ENCODE results near the gene P4HTM. TPM values are rescaled to one million over a fixed set of nuclear protein-coding genes. Genes with fewer than 3 reads are reported as not detected.

Gene P4HTM
- total and polyA plus RNA-seq, 2 of the 4 experiments (the other 2 are of a cell fraction) = 10.4 to 26.1 TPM

- no TSS peak for BruUV-seq (replicated peaks)
- dilution Hi-C loops (cut with HindIII; ENCODE audit: low sequenced_read_pairs, unreplicated experiment) = no loop called here
- 90% methylated on average over 4 of the region's 10 CpGs; no CpG with 5 or more reads in 1 of the 2 experiments for WGBS, 2 experiments (ENCODE audit: extremely low coverage in 2 of 2, insufficient read length in 1 of 2)
- Histone ChIP-seq H4K8ac (ENCODE audit: low read depth in 2 of 2, low read length in 2 of 2) (no peak overlapping the region), H3K9me3 (ENCODE audit: control insufficient read depth, insufficient read depth, low read length) (no peaks in the 10 kb centered on the region), H3K4me1 (ENCODE audit: control insufficient read depth, insufficient read depth, low read length) (no peaks in the 10 kb centered on the region), H3K14ac (replicated peaks; ENCODE audit: low read depth, low read length) (no peak overlapping the region), H2AK5ac (ENCODE audit: low read depth, low read length) (no peak overlapping the region), H3K9ac (ENCODE audit: low read depth, low read length) (no peak overlapping the region), H4K20me1 (ENCODE audit: insufficient read depth, low read length) (no peaks in the 10 kb centered on the region), H3K27me3 (ENCODE audit: control insufficient read depth, insufficient read depth, low read length) (no peaks in the 10 kb centered on the region), H2BK15ac (ENCODE audit: low read depth, low read length) (no peak overlapping the region), H3K79me1 (ENCODE audit: low read depth in 1 of 2, low read length in 2 of 2) (peaks cover 7 to 16% of the 10 kb centered on the region in 2 experiments; a peak in 1 of 4 replicates), H2AFZ (replicated peaks; ENCODE audit: low read length, poor library complexity) (no peak overlapping the region), H4K5ac (ENCODE audit: low read depth, low read length) (no peak overlapping the region), H2BK5ac (ENCODE audit: low read depth, low read length, poor library complexity, severe bottlenecking) (no peak overlapping the region), H2BK120ac (ENCODE audit: low read depth, low read length) (no peak overlapping the region), H3K27ac (ENCODE audit: insufficient read depth, low read length) (no peak overlapping the region), H3K4me2 (ENCODE audit: low read depth, low read length) (no peak overlapping the region), H3K36me3 (ENCODE audit: control insufficient read depth, insufficient read depth, low read length) (peaks cover 68% of the 10 kb centered on the region), H3K4me3 (ENCODE audit: insufficient read depth, low read depth, low read length) (no peak overlapping the region), H4K91ac (ENCODE audit: insufficient read depth, low read depth, low read length) (no peak overlapping the region), H3K23ac (ENCODE audit: low read depth, low read length) (no peak overlapping the region), H3K56ac (ENCODE audit: extremely low read depth, insufficient read depth, low read length) (no peak overlapping the region), H3K18ac (ENCODE audit: low read depth, low read length) (no peak overlapping the region), H3K9me1 (ENCODE audit: insufficient read depth, low read length) (peaks cover 6% of the 10 kb centered on the region; the same call in 1 of the 2 replicates), H2AK9ac (replicated peaks; ENCODE audit: low read depth, low read length, poor library complexity) (no peak overlapping the region), H3K4ac (ENCODE audit: low read depth, low read length) (no peak overlapping the region), H2BK20ac (ENCODE audit: low read depth, low read length) (no peak overlapping the region)
- DNase-seq = no peak
- intact Hi-C loops (cut with micrococcal nuclease) = no loop called here
- no peak for ATAC-seq (ENCODE audit: low read depth)
- in situ Hi-C loops (cut with MboI; ENCODE audit: low sequenced_read_pairs) = no loop called here
- CTCF ChIA-PET = interaction anchor here (0.7 kb wide), 1 partner anchor 9 kb away, joined by 3 read pairs; no protein-coding TSS in a partner anchor
- POLR2A ChIA-PET (ENCODE audit: unreplicated experiment) = interaction anchor here (0.6 to 0.8 kb wide), 2 partner anchors 35 to 36 kb away, joined by 3 to 6 read pairs; no protein-coding TSS in a partner anchor
- TF ChIP-seq MAFK (IDR thresholded peaks at IDR 0.05; ENCODE audit: low read depth, low read length) = no peak
- TF ChIP-seq POLR2A (IDR thresholded peaks at IDR 0.05; ENCODE audit: low read depth, low read length) = no peak
- no peak for TF ChIP-seq ELK1 (IDR thresholded peaks at IDR 0.05; ENCODE audit: borderline replicate concordance, low read depth, low read length)
- TF ChIP-seq CTCF (conservative IDR thresholded peaks at IDR 0.05; ENCODE audit: low read depth, low read length) = no peak
- TF ChIP-seq SMC3 (IDR thresholded peaks at IDR 0.05; ENCODE audit: low read depth, low read length) = no peak
- TF ChIP-seq NFE2L2 (IDR thresholded peaks at IDR 0.05; ENCODE audit: low read depth, low read length) = no peak
- no peak for TF ChIP-seq CHD1 (IDR thresholded peaks at IDR 0.05; ENCODE audit: low read depth, low read length)
- TF ChIP-seq BHLHE40 (IDR thresholded peaks at IDR 0.05; ENCODE audit: low read depth, low read length) = no peak
- no peak for TF ChIP-seq MAZ (IDR thresholded peaks at IDR 0.05; ENCODE audit: borderline replicate concordance, low read depth, low read length)
- no peak for TF ChIP-seq RAD21 (IDR thresholded peaks at IDR 0.05; ENCODE audit: low read length)
- TF ChIP-seq RFX5 (IDR thresholded peaks at IDR 0.05; ENCODE audit: low read depth, low read length) = no peak
- no peak for TF ChIP-seq MXI1 (IDR thresholded peaks at IDR 0.05; ENCODE audit: borderline replicate concordance, low read depth, low read length)
- TF ChIP-seq USF2 (IDR thresholded peaks at IDR 0.05; ENCODE audit: low read depth, low read length) = no peak
- no peak for TF ChIP-seq CEBPB (IDR thresholded peaks at IDR 0.05; ENCODE audit: low read depth, low read length)
- no peak for TF ChIP-seq FOS (IDR thresholded peaks at IDR 0.05; ENCODE audit: low read depth, low read length)
Measured at GRCh38 chr3:48974076-48974864, 15.8 kb upstream of the P4HTM start.

Data from IMR-90 (cell line).